ENCODE measurements around the gene LTO1.

Gene LTO1

GRCh38 chr11:69647761-69648497 is 27.2 kb downstream of the LTO1 start:
- no peak for TF ChIP-seq CTCF (IDR thresholded peaks at IDR 0.05)
- H3K4me3 ChIP-seq = no peak overlapping the region
- DNase-seq (ENCODE audit: low spot score) = no peak
- no peak overlapping the region for H3K27ac ChIP-seq

- DNase-seq (ENCODE audit: low spot score) = no peak
- H3K27ac ChIP-seq = peak overlapping the region in 1 of 2 donors; percentile 11
- H3K4me3 ChIP-seq = no peak overlapping the region
- TF ChIP-seq CTCF (IDR thresholded peaks at IDR 0.05) = no peak
Measured at GRCh38 chr11:69647390-69647748, 27.8 kb downstream of the LTO1 start.

- DNase-seq (ENCODE audit: low spot score) = no peak
Measured at GRCh38 chr11:69646493-69647389, 28.4 kb downstream of the LTO1 start.

GRCh38 chr11:69645801-69646492 is 29.2 kb downstream of the LTO1 start:
- TF ChIP-seq CTCF (IDR thresholded peaks at IDR 0.05) = no peak
- no peak for DNase-seq (ENCODE audit: low spot score)
- Histone ChIP-seq H3K4me3 (no peak overlapping the region), H3K27ac (no peak overlapping the region)

More at GRCh38 chr11:69646493-69647389, 28.4 kb downstream of the LTO1 start:
- H3K27ac ChIP-seq = peak overlapping the region in 1 of 2 donors; percentile 11
- no peak for TF ChIP-seq CTCF (IDR thresholded peaks at IDR 0.05)
- H3K4me3 ChIP-seq = no peak overlapping the region

- Histone ChIP-seq H3K27ac (peak overlapping the region in 1 of 2 donors; percentile 72), H3K4me3 (no peak overlapping the region)
- no peak for TF ChIP-seq CTCF (IDR thresholded peaks at IDR 0.05)
- no peak for DNase-seq (ENCODE audit: low spot score)
Measured at GRCh38 chr11:69644962-69645675, 30.0 kb downstream of the LTO1 start.

GRCh38 chr11:69644071-69644961 is 30.8 kb downstream of the LTO1 start:
- no peak for TF ChIP-seq CTCF (IDR thresholded peaks at IDR 0.05)
- peak overlapping the region; percentile 83 for H3K4me3 ChIP-seq
- H3K27ac ChIP-seq = peak overlapping the region in 1 of 2 donors; percentile 72
- DNase-seq (ENCODE audit: low spot score) = peak; percentile 81

All from coronary artery (tissue), 2 donors.